SK-N-SH treated with all-trans-retinoic acid at 6 μM for 48 hours (cell line): Measurements from ENCODE around the gene TAGLN2.

Source experiments
- ATAC-seq: fragments of 200-7000 bp; cut with Tn5 transposase; 3 replicates; pipeline ENCODE4 v1.9.1; 2020; ENCODE audit warnings: mild to moderate bottlenecking, moderate library complexity
- ARNTL ChIP-seq: fragments of 450-650 bp; formaldehyde crosslinking; IDR thresholded peaks from 2 replicates; pipeline ENCODE4 v1.5.0; 2020; ENCODE audit warnings: low read depth, mild to moderate bottlenecking, moderate library complexity, borderline replicate concordance
- BACH2 ChIP-seq: fragments of 250-450 bp; sonication (Bioruptor Pico); IDR thresholded peaks from 2 replicates; pipeline ENCODE4 v1.9.0; 2021; ENCODE audit warnings: mild to moderate bottlenecking, borderline replicate concordance
- CSDC2 ChIP-seq: fragments of 250-450 bp; sonication (Bioruptor Pico); IDR thresholded peaks from 2 replicates; pipeline ENCODE4 v1.5.0; 2020; ENCODE audit warnings: mild to moderate bottlenecking, moderate library complexity
- ESRRG ChIP-seq: fragments of 250-450 bp; sonication (Bioruptor Pico); IDR thresholded peaks from 2 replicates; pipeline ENCODE4 v1.6.1; 2021; ENCODE audit warnings: mild to moderate bottlenecking
- GLIS3 ChIP-seq: fragments of 250-450 bp; sonication (Bioruptor Pico); IDR thresholded peaks from 2 replicates; pipeline ENCODE4 v1.5.0; 2020; ENCODE audit warnings: mild to moderate bottlenecking, moderate library complexity
- ISL1 ChIP-seq: fragments of 250-450 bp; sonication (Bioruptor Pico); IDR thresholded peaks from 2 replicates; pipeline ENCODE4 v2.1.2; 2022; ENCODE audit warnings: mild to moderate bottlenecking, moderate library complexity
- OSR1 ChIP-seq: fragments of 250-450 bp; sonication (Bioruptor Pico); IDR thresholded peaks from 2 replicates; pipeline ENCODE4 v1.8.0; 2022; ENCODE audit warnings: moderate library complexity, mild to moderate bottlenecking, inconsistent platforms
- PATZ1 ChIP-seq: fragments of 250-450 bp; sonication (Bioruptor Pico); IDR thresholded peaks from 2 replicates; pipeline ENCODE4 v1.8.0; 2020; ENCODE audit warnings: mild to moderate bottlenecking, moderate library complexity, borderline replicate concordance
- PPARA ChIP-seq: fragments of 250-450 bp; sonication (Bioruptor Pico); IDR thresholded peaks from 2 replicates; pipeline ENCODE4 v1.5.0; 2020; ENCODE audit warnings: mild to moderate bottlenecking, borderline replicate concordance
- RARB ChIP-seq: fragments of 250-450 bp; sonication (Bioruptor Pico); IDR thresholded peaks from 2 replicates; pipeline ENCODE4 v1.8.0; 2021; ENCODE audit warnings: mild to moderate bottlenecking, moderate library complexity
- SNAI2 ChIP-seq: fragments of 250-450 bp; sonication (Bioruptor Pico); IDR thresholded peaks from 2 replicates; pipeline ENCODE4 v1.5.0; 2020; ENCODE audit warnings: mild to moderate bottlenecking, moderate library complexity
- TCF4 ChIP-seq: fragments of 250-450 bp; sonication (Bioruptor Pico); IDR thresholded peaks from 2 replicates; pipeline ENCODE4 v1.8.0; 2021; ENCODE audit warnings: mild to moderate bottlenecking, moderate library complexity, borderline replicate concordance
- TOX ChIP-seq: fragments of 250-450 bp; sonication (Bioruptor Pico); IDR thresholded peaks from 2 replicates; pipeline ENCODE4 v1.8.0; 2021; ENCODE audit warnings: mild to moderate bottlenecking, moderate library complexity, borderline replicate concordance
- ZC3H10 ChIP-seq: fragments of 250-450 bp; sonication (Bioruptor Pico); IDR thresholded peaks from 2 replicates; pipeline ENCODE4 v1.5.1; 2021; ENCODE audit warnings: mild to moderate bottlenecking, moderate library complexity
- ZFP3 ChIP-seq: fragments of 250-450 bp; sonication (Bioruptor Pico); IDR thresholded peaks from 2 replicates; pipeline ENCODE4 v1.5.0; 2020; ENCODE audit warnings: mild to moderate bottlenecking, moderate library complexity
- ZFP30 ChIP-seq: fragments of 450-650 bp; formaldehyde crosslinking; IDR thresholded peaks from 2 replicates; pipeline ENCODE4 v1.5.0; 2022; ENCODE audit warnings: mild to moderate bottlenecking, moderate library complexity
- ZNF70 ChIP-seq: fragments of 450-650 bp; formaldehyde crosslinking; IDR thresholded peaks from 2 replicates; pipeline ENCODE4 v1.5.0; 2020; ENCODE audit warnings: mild to moderate bottlenecking, moderate library complexity
- ZNF8 ChIP-seq: fragments of 450-650 bp; formaldehyde crosslinking; IDR thresholded peaks from 2 replicates; pipeline ENCODE4 v1.5.0; 2020; ENCODE audit warnings: mild to moderate bottlenecking, moderate library complexity
- TF ChIP-seq, protein P1 (sequence below): fragments of 250-450 bp; sonication (Bioruptor Pico); IDR thresholded peaks from 2 replicates; pipeline ENCODE4 v1.5.1; 2021; ENCODE audit warnings: mild to moderate bottlenecking, moderate library complexity
- TF ChIP-seq, protein P2 (sequence below): fragments of 250-450 bp; sonication (Bioruptor Pico); IDR thresholded peaks from 2 replicates; pipeline ENCODE4 v1.8.0; 2021; ENCODE audit warnings: low read depth, mild to moderate bottlenecking, moderate library complexity, borderline replicate concordance
- TF ChIP-seq, protein P3 (sequence below): fragments of 250-450 bp; sonication (Bioruptor Pico); IDR thresholded peaks from 2 replicates; pipeline ENCODE4 v1.5.0; 2020; ENCODE audit warnings: mild to moderate bottlenecking, moderate library complexity
- TF ChIP-seq, protein P4 (sequence below): fragments of 250-450 bp; sonication (Bioruptor Pico); IDR thresholded peaks from 2 replicates; pipeline ENCODE4 v1.5.1; 2020; ENCODE audit warnings: low read depth, mild to moderate bottlenecking, moderate library complexity

TAGLN2 gene

DNA sequence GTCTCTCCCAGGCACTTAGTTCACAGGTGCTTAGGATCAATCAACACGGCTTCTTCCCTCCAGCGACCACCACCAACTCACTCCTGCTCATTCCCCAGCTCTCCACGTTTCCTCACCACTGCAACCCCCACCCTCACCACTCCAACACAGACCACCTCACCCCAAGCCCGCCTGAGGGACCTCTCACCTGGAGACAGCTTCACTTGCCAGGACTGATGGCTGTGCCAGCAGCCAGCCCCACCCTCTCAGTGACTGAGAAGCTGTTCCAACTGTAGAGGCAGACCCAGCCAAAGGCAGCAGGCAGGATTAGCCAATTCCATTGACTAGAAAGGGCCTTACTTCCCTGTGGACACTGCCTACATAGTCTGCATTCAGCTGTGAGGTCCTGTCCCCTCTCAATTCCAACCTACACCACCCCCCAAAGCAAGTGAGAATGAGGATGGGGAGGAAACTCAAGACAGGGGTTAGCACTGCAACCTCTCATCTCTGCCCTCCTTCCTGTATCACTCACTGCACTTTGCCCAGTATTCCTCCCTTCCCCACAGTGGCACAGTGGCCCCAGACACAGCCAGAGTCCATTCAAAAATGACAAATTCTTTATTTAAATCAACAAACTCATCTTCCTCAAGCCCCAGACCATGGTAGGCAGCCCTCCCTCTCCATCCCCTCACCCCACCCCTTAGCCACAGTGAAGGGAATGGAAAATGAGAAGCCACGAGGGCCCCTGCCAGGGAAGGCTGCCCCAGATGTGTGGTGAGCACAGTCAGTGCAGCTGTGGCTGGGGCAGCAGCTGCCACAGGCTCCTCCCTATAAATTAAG is 7.6 kb downstream of the TAGLN2 start:
- no peak for ATAC-seq
- TF ChIP-seq PPARA (no peak), ZFP3 (CRISPR knock-in tag) (no peak), ZFP30 (CRISPR knock-in tag) (no peak), RARB (CRISPR knock-in tag) (no peak), SNAI2 (CRISPR knock-in tag) (no peak), ISL1 (CRISPR knock-in tag) (no peak), CSDC2 (CRISPR knock-in tag) (no peak), ZNF70 (CRISPR knock-in tag) (no peak), ARNTL (CRISPR knock-in tag) (no peak), ZC3H10 (CRISPR knock-in tag) (no peak), TOX (CRISPR knock-in tag) (no peak)
- TF ChIP-seq, protein P1, sequence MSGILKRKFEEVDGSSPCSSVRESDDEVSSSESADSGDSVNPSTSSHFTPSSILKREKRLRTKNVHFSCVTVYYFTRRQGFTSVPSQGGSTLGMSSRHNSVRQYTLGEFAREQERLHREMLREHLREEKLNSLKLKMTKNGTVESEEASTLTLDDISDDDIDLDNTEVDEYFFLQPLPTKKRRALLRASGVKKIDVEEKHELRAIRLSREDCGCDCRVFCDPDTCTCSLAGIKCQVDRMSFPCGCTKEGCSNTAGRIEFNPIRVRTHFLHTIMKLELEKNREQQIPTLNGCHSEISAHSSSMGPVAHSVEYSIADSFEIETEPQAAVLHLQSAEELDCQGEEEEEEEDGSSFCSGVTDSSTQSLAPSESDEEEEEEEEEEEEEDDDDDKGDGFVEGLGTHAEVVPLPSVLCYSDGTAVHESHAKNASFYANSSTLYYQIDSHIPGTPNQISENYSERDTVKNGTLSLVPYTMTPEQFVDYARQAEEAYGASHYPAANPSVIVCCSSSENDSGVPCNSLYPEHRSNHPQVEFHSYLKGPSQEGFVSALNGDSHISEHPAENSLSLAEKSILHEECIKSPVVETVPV (CRISPR knock-in tag): no peak
- TF ChIP-seq, protein P2, sequence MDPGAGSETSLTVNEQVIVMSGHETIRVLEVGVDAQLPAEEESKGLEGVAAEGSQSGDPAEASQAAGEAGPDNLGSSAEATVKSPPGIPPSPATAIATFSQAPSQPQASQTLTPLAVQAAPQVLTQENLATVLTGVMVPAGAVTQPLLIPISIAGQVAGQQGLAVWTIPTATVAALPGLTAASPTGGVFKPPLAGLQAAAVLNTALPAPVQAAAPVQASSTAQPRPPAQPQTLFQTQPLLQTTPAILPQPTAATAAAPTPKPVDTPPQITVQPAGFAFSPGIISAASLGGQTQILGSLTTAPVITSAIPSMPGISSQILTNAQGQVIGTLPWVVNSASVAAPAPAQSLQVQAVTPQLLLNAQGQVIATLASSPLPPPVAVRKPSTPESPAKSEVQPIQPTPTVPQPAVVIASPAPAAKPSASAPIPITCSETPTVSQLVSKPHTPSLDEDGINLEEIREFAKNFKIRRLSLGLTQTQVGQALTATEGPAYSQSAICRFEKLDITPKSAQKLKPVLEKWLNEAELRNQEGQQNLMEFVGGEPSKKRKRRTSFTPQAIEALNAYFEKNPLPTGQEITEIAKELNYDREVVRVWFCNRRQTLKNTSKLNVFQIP (CRISPR knock-in tag): no peak
- TF ChIP-seq, all 23 proteins: peak for 0

DNA sequence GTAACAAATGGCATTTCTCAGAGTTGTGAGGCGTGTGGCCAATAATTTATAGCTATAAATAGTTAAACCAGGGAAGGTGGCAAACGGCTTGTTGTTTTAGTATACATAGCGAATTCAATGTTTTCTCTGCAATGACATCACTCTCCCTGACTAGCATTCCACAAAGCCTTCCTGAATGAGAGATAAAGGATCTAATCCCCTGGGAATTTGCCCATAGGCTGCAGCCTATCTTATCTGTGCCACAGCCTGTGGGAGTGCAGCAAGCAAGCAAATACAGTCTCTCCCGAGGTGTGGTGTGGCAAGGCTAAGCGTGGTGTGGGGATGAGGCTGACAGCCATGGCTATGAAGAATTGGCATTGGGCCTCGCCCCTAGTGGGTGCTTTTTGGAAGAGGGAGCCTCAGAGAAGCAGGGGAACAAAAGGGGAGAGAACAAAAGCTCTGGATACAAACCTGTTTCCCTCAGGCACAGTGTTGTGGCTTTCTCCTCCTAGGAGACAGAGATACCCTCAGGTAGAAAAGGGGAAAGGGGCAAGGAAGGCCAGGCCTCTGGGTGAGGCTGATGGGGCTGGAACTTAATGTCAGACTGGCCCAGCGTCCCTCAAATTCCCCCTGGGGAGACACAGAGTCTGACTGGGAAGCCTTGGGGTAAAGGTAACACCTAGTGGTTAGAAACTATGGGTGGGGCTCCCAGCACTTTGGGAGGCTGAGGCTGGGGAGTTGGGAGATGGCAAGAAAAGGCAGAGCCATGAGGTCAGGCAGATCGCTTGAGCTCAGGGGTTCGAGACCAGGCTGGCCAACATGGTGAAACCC is 8.9 kb downstream of the TAGLN2 start:
- ATAC-seq: peak; percentile 74
- TF ChIP-seq TCF4 (CRISPR knock-in tag) (0 out of 2 replicates have a peak, but pooled peaks have one; percentile 24), PPARA (no peak), GLIS3 (CRISPR knock-in tag) (no peak), OSR1 (CRISPR knock-in tag) (no peak)
- TF ChIP-seq, protein P3, sequence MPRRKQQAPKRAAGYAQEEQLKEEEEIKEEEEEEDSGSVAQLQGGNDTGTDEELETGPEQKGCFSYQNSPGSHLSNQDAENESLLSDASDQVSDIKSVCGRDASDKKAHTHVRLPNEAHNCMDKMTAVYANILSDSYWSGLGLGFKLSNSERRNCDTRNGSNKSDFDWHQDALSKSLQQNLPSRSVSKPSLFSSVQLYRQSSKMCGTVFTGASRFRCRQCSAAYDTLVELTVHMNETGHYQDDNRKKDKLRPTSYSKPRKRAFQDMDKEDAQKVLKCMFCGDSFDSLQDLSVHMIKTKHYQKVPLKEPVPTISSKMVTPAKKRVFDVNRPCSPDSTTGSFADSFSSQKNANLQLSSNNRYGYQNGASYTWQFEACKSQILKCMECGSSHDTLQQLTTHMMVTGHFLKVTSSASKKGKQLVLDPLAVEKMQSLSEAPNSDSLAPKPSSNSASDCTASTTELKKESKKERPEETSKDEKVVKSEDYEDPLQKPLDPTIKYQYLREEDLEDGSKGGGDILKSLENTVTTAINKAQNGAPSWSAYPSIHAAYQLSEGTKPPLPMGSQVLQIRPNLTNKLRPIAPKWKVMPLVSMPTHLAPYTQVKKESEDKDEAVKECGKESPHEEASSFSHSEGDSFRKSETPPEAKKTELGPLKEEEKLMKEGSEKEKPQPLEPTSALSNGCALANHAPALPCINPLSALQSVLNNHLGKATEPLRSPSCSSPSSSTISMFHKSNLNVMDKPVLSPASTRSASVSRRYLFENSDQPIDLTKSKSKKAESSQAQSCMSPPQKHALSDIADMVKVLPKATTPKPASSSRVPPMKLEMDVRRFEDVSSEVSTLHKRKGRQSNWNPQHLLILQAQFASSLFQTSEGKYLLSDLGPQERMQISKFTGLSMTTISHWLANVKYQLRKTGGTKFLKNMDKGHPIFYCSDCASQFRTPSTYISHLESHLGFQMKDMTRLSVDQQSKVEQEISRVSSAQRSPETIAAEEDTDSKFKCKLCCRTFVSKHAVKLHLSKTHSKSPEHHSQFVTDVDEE (CRISPR knock-in tag): 0 out of 2 replicates have a peak, but pooled peaks have one; percentile 24

GRCh38 chr1:159915571-159916241 is 9.6 kb downstream of the TAGLN2 start:
- peak; percentile 6 for ATAC-seq
- no peak for TF ChIP-seq PPARA
- TF ChIP-seq PATZ1: no peak
- TF ChIP-seq ZC3H10 (CRISPR knock-in tag): no peak
- TF ChIP-seq, protein P4, sequence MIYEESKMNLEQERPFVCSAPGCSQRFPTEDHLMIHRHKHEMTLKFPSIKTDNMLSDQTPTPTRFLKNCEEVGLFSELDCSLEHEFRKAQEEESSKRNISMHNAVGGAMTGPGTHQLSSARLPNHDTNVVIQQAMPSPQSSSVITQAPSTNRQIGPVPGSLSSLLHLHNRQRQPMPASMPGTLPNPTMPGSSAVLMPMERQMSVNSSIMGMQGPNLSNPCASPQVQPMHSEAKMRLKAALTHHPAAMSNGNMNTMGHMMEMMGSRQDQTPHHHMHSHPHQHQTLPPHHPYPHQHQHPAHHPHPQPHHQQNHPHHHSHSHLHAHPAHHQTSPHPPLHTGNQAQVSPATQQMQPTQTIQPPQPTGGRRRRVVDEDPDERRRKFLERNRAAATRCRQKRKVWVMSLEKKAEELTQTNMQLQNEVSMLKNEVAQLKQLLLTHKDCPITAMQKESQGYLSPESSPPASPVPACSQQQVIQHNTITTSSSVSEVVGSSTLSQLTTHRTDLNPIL (CRISPR knock-in tag): no peak
- no peak for TF ChIP-seq OSR1 (CRISPR knock-in tag)
- TF ChIP-seq ZNF70 (CRISPR knock-in tag): no peak
- no peak for TF ChIP-seq TCF4 (CRISPR knock-in tag)
- TF ChIP-seq RARB (CRISPR knock-in tag): no peak
- TF ChIP-seq ISL1 (CRISPR knock-in tag): no peak
- no peak for TF ChIP-seq ZNF8 (CRISPR knock-in tag)
- TF ChIP-seq ESRRG (CRISPR knock-in tag): no peak
- TF ChIP-seq ZFP3 (CRISPR knock-in tag): no peak
- TF ChIP-seq CSDC2 (CRISPR knock-in tag): no peak
- TF ChIP-seq, protein P1 (CRISPR knock-in tag): no peak
- TF ChIP-seq SNAI2 (CRISPR knock-in tag): no peak
- TF ChIP-seq TOX (CRISPR knock-in tag): no peak
- no peak for TF ChIP-seq ZFP30 (CRISPR knock-in tag)
- TF ChIP-seq BACH2 (CRISPR knock-in tag): no peak
- no peak for TF ChIP-seq GLIS3 (CRISPR knock-in tag)
